ENCODE data around the gene SLC25A29.

The SLC25A29 gene

DNA sequence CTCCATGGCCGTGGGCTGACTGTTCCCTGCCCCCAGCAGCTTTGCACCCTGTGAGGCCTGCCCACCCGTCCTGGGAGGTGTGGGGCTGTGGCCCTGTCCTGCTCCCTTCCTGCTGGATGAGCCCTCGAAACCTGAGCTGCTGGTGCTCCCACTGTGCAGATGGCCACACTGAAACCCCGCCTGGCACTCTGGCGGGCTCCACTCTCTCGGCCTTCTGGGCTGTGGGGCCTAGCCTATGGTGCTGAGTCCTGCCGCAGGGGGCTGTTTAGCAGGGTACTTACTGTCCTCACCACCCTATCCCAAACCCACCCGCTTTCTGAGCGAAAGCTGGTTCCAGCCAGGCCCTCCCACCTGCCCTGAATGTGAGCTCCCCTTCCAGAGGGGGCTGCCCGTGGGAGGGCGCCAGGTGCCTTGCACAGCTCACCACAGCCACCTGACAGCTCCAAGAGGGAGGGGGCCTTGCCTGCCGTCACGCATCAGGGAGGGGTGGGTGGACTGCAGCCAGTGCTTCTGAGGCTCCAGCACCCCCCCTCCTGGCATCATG is 24.2 kb upstream of the SLC25A29 start:
- peak in 1 of 2 experiments; percentile 21 for DNase-seq

DNA sequence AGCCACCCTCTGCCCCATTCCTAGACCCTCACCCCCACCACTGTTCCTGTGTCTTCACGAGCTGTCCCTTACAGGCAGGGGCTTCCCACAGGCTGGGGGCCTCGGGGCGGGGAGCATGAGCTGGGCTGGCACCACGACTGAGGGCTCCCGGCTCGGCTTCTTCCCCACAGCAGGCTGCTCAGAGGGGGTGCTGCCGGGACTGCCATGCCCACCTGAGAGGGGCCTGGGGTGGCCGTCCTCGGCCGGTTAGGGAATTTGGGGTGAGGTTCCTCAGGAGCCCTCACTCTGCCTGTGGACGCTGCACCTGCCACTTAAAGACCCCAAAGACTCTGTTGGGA is 23.7 kb upstream of the SLC25A29 start:
- no peak for DNase-seq

GRCh38 chr14:100329233-100330006 is 23.2 kb upstream of the SLC25A29 start:
- DNase-seq: no peak

DNA sequence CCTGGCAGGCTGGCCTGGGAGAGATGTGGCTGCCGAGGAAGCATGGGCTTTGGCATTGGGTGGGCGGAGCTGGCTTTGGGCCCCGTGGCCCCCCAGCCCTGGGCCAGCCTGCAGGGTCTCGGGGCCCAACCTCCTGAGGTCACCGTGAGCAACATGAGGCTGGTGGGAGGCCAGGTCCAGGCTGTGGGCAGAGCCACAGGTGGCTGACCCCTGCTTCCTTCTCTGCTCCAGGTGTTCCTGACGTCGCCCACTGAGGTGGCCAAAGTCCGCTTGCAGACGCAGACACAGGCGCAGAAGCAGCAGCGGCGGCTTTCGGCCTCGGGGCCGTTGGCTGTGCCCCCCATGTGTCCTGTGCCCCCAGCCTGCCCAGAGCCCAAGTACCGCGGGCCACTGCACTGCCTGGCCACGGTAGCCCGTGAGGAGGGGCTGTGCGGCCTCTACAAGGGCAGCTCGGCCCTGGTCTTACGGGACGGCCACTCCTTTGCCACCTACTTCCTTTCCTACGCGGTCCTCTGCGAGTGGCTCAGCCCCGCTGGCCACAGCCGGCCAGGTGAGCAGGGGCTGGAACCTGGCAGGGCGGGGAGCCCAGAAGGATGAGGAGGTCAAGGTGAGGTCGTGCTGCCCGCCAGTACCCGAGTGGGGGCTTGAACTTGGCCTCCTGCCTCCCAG is 22.4 kb upstream of the SLC25A29 start:
- no peak for DNase-seq

DNA sequence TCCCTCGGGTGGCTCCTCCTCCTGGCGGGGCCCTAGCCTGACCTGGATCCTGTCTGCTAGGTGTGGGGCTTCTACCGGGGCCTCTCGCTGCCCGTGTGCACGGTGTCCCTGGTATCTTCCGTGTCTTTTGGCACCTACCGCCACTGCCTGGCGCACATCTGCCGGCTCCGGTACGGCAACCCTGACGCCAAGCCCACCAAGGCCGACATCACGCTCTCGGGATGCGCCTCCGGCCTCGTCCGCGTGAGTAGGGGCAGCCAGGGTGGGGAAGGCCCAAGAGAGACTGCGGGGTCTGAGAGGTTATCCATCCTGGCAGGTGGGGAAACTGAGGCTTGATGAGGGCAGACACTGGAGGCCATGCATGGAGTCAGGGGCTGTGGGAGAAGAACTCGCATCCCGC is 20.9 kb upstream of the SLC25A29 start:
- no peak for DNase-seq

GRCh38 chr14:100325958-100326357 is 19.7 kb upstream of the SLC25A29 start:
- no peak for DNase-seq

DNA sequence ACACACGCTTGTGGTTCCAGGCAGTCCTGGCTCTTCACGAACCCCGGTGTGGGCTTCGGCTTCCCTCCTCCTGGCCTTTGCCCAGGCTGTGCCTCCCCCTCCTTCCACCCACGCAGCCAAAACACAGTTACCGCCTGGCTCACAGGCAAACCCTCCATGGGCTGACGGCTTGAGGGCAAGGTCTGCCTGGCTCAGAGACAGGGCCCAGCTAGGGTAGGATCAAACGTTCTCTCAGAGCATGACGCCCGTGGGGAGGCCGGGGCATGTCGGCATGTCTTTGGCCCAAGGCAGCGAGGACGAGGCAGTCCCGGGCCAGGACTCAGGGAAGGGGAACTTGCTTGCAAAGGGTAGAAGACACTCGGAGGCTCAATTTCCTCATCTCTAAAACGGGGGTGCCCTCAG is 19.0 kb upstream of the SLC25A29 start:
- no peak for DNase-seq

- no peak for DNase-seq
Measured at GRCh38 chr14:100323942-100324307, 17.7 kb upstream of the SLC25A29 start.

DNA sequence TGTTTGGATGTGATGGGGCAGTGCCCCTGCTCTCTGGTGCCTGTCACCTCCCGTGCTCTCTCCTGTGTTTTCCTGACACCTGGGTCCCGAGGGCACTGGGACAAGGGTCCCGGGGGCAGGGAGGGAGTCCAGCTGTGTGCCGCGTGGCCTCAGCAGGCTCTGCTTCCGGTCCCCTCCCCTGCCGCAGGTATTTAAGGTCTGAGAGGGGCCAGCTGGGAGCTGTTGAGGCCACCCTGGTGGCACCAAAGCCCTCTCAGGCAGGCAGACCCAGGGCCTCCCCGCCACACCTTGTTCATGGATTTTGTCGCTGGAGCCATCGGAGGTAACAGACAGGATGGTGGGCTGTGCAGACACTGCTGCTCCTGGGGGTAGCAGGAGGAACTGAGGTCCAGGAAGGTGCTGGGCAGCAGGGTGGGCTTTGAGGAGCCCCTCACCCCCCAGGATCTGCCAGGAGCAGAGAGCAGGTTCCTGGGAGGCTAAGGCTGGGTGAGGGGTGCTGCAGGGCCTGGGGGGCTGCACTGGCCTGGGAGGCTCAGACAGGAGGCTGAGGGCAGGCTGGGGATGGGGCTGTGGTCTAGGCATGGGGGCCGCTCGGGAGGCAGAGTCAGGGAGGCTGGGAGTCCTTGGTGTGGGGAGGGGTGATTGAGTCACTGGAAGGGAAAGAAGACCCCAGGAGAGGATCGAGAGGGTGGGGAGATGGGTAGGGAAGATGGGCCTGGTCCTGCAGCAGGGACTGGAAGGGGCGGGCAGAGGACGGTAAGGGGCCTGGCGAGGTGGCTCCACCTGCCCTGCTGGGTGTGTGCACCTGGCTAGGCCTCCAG is 17.1 kb upstream of the SLC25A29 start, which contains the start of gene SLC25A47:
Gene SLC25A47, plus strand, starts transcription at position 219 of the 821 bp plus-strand sequence. Its CDS starts 76 bp downstream, at position 295.
- no peak for DNase-seq

GRCh38 chr14:100322138-100322957 is 16.1 kb upstream of the SLC25A29 start:
- no peak for DNase-seq

DNA sequence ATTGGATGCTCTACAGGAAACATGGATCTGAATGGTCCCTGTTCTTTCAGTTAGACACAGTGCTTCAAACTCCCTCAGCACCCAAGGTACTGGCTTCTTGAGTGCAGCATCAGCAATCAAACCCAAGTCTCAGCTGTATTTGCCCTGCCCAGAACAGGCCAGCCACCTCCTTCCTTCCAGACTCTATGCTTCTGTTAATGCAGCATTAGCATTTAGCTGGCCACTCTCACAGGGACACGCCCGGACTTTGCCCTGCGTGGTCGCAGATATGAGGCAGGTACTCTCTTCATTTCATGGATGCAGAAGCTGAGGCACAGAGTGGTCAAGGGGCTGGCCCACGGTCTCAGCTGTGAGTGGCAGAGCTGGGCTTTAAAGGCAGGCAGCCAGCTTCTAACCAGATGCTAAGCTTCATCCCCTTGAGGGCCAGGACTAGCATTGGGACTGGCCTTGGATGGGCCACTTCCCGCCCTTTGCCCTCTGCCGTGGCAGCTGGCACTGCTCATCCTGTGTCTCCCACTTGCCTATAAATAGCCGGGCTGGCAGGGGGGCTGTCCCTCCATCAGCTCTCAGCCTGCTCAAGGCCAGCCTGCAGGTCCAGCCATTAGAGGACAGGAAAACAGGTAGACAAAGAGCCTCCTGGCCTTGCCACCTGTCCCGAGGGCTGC is 15.4 kb upstream of the SLC25A29 start:
- no peak for DNase-seq

GRCh38 chr14:100320157-100320856 is 14.1 kb upstream of the SLC25A29 start:
- no peak for DNase-seq

DNA sequence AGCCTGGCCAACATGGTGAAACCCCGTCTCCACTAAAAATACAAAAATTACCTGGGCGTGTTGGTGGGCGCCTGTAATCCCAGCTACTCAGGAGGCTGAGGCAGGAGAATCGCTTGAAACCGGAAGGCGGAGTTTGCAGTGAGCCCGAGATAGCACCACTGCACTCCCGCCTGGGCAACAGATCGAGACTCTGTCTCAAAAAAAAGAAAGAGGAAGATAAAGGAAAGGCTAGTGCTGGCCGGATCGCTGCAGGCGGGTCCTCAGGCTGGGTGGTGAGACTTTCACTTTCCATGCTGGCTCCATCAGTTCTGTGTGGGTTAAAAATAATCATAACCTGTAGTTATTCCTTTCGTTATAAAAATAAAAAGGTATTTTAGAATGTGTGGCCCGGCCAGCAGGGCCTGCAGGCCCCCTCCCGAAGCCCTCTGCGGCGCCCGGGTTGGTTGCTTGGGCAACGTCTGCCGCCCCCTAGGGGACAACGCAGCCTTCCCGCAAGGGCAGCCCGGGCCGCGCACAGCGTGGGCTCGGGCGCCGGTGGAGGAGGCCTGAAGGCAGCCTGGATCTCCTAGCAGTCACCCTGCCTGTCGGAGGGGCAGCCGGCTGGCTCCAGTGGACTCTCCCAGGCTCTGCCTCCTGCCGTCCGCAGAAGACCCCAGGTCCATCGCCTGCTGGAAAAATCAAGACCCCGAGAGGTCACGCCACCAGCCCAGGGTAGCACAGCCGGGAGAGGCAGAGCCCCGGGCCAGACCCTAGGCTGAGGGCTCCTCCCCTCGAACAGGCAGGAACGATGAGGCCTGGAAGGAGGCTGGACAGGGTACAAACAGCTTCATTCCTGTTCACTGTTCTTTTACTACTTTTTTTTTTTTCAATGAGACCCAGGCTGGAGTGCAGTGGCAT is 11.9 kb upstream of the SLC25A29 start:
- DNase-seq: no peak

DNA sequence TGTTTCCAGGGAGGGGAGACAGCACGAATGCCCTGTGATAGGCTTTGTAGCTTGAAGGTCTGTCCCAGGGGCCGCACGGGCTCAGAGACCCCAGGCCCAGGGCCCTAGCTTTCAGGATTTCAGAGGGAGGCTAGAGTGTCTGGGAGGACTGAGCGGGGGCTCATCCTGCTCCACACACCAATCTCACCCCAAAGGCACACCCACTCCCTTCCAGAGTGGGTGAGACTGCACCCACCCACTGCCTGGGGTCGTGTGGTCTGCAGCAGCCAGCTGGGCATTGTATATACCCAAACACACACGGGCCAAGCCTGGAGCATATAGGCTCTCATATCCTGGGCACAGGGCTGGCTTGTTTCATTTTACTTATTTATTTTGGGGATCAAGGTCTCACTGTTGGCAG is 11.1 kb upstream of the SLC25A29 start:
- no peak for DNase-seq

DNA sequence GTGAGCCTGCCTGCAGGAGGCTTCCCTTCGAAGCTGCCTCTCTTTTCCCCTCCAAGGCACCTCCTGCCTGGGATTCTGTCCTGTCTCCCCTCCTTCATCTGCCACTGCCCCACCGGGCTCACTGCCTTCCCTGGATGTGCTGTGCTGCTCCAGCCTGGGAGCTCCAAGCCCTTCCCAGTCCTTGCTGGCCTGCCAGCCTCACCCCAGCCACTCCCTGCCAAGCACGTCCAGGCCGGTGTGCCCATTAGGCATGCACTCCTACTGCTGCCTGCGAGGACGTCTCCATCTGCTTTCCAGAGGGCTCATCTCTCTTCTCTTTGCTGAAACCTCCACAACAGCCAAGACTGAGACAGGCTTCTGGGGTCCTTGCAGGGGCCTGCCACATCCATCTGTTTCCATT is 8.5 kb upstream of the SLC25A29 start:
- no peak for DNase-seq

GRCh38 chr14:100313464-100314230 is 7.4 kb upstream of the SLC25A29 start:
- DNase-seq: peak in 1 of 2 experiments; percentile 46

DNA sequence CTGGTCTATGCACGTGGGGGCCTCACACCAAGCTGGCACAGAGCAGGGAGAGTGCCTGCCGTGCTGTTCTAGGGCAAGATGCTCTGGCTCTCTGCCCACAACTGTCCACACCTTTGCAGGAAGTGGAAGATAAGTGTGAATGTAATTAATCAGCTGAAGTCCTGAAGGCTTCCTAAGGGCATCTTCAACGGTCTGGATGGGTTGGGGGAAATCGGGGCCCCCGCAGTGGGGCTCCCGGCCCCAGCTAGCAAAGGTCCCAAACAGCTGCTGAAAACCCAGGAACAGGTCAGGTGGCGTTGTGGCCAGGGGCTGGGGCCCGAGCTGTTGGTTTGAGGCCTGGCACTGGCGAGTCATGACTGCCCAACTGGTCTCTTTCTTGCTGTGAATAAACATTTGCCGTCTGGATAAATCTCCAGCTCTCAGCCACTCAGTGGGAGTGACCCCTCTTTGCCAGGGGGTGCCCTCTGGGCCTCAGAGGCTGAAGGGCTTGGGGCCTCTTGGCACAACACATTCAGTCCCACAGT is 6.7 kb upstream of the SLC25A29 start:
- DNase-seq: no peak

DNA sequence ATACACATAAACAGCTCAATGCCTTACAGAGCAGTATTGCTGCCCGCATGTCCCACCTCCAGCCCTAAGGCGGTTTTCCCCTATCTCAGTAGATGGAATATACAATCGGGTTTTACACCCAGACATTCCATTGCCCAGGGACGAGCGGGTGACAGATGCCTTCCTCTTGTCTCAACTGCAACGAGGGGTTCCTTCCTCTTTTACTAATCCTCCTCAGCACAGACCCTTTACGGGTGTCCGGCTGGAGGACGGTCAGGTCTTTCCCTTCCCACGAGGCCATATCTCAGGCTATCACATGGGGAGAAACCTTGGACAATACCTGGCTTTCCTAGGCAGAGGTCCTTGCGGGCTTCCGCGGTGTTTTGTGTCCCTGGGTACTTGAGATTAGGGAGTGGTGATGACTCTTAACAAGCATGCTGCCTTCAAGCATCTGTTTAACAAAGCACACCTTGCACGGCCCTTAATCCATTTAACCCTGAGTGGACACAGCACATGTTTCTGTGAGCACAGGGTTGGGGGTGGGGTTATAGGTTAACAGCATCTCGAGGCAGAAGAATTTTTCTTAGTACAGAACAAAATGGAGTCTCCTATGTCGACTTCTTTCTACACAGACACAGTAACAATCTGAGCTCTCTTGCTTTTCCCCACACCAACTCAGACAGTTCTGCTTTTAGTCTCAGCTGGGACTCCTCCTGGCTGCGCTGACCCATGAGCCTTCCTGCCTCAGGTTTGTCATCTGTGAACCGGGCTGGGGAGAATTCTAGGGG is 6.0 kb upstream of the SLC25A29 start:
- peak; percentile 28 to 43 for DNase-seq

Data from NCI-H187 (cell line).